Head of caudate nucleus (tissue), 42 donors: ENCODE measurements around the gene UBE2G1.
A peak's percentile ranks its signal among the peaks of the same experiment; 100 is the strongest.

Experiments used
- DNase-seq, 42 donors: peaks; one replicate each; pipeline versions ENCODE4 v3.0.0 to v3.0.0-alpha.2; 2020 to 2021; ENCODE audit warnings: mixed read lengths in 7 of 42
- intact Hi-C: fragments of 100-400 bp; cut with DNase I; formaldehyde crosslinking; loops from one replicate; pipeline ENCODE4 v1.15.0; 2022

Gene UBE2G1

DNA sequence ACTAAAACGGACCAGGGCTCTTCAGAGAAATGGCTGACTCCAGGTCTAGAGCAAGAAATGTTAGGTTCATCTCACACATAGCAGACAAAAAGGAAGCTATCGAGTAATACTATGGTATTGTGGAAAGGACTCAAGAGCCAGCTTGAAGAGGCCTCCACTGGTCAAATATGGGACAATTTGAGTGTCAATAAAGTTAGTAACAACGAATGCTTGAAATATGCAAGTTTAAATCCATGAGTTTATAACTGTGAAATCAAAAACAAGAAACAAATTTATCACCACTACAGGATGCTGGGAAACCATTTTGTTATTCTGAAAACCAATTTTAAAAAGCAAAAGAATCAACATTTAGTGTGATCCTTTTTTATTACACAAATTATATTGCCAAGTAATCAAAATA is 52.3 kb downstream of the UBE2G1 start:
- intact Hi-C loops, result no loop called here

DNA sequence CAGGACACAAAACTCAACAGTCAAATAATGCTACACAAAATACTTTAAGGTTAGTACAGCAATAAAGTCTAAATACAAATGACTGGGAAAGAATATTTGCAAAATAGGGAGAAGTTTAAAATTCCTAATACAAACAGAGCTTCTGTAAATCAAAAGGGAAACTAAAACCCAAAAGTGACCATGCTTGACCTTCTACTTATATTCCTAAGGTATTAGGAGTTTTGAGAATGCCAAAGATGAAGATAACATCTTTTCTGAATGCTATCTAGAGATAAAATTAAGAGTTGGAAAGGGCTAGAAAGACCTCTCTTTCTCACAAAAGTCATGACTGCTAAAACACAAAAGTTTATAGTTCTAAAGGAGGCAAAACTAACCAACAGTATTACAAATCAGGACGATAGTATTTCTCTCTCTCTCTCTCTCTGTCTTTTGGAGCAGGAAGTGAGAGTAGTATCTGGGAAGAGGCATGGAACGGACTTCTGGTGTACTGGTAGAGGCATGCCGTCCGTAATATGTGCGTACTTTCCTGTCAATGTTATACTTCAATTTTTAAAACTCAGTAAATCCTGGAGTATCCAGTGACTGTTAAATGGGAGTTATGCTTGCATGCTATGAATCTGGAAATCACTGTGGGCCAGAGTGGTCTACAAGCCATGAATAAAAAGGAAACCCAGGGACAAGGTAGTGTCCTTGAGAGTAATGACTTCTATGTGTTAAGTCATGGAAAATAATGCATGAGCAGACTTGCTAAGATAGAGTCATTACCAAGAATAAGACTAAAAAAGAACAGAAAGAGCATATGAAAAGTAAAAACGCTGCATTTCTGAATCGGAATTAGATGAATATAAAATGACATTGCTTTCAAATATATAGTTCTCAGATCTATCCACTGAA is 53.0 kb downstream of the UBE2G1 start:
- intact Hi-C loops, result no loop called here

More for the DNA sequence above, 52.3 kb downstream of the UBE2G1 start:
- no peak for DNase-seq

DNA sequence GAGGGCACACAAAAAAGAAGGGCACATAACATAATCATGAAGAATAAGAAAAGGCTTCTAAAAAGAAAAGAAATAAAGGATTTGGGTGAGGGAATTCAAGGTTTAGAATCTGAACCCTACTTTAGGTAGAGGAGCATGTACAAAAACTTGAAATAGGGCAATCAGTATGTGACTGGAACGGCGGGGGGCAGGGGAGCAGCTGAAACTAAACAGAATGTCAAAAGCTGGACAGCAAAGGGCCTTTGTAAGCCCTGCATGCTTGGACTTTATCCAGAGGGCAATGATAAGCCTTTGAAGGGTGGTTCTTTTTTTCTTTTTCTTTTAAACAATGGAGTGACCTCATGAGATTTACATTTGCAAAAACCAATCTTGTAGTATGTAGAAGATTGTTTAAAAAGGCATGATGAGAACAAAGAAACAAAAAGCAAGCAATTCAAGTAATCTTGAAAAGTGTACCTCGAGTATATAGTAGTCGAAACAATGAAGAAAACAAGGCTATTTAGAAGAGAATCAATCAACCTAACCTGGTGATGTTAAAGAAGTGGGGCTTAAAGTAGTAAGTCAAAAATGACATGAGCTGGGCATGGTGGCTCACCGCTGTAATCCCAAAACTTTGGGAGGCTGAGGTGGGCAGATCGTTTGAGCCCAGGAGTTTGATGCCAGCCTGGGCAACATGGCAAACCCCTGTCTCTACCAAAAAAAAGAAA is 56.0 kb downstream of the UBE2G1 start:
- intact Hi-C loops, result no loop called here
- DNase-seq, result peak in 40 of 42 donors; percentile 16 to 81 (median 54)

More for the DNA sequence above, 53.0 kb downstream of the UBE2G1 start:
- DNase-seq, result no peak

DNA sequence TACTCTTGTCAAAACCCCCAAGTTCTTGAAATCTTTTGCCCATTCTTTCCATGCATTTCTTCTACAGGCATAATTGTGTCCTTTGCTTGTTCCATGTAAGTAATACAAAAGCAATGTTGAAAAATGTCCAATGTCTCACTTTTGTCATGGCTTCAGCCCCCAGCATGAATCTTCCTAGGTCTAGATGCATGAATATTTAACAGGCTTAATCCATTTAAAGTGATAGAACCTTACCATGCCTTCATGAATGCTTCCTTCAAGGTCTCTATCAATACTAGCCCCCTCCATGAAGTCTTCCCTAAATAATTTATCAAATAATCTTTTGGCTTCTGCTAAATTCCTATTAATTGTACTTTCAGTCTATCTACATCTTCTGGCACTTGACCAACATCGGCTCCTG is 56.6 kb downstream of the UBE2G1 start:
- intact Hi-C loops, result loop anchor here (10.0 kb wide), 1 partner anchor 45 kb away; no protein-coding TSS in a partner anchor
- DNase-seq, result no peak

DNA sequence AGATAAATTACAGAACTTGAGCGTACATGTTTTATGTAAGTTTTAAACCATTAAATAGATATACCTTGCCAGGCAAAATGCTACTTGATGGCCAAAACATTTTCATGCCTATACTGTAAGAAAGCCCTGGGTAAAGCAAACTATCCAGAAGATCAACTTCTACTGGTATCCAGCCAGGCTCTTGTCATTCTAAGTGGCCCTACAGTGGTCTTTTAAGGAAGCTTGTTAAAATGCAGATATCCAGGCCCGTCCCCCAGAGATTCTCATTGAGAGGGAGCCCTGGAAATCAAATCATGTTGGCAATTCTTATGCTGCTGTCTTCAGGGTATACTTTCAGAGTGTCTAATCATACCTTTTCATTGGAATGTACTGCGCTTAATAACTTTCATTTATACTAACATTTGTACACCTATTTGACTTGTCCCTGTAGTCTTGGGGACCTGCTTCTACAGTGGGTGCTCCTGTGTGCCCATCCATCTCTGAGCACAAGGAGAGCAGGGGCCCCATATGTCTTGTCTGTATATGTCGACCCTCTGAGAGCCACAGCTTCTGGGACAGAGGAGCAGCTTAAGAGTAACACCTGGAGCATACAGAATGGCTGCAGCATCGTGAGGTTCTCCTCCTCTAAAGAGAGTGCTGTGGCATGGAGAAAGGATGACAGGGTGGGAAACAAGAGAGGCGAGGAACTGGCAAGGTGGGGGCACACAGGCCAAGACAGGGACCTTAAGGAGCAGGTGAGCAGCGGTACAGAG is 59.1 kb downstream of the UBE2G1 start:
- intact Hi-C loops, result loop anchor here (10.0 kb wide), 1 partner anchor 47 kb away; no protein-coding TSS in a partner anchor
- DNase-seq, result no peak

DNA sequence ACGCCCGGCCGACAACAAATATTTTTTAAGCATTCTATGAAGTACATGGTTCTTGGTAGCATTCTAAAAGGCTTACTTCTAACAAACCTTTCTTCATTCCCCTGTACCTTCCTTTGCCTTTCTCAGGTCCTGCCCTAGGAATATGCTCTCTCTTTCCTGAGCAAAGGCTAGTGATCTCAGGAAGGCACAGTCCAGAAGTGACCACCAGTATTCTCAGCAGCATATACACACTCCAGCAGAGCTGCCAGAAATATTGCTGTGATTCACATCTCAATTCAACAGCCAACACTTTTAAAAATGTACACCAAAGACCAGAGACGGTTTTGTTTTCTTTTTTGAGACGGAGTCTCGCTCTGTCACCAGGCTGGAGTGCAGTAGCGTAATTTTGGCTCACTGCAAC is 61.3 kb downstream of the UBE2G1 start:
- intact Hi-C loops, result loop anchor here (10.0 kb wide), 1 partner anchor 50 kb away; no protein-coding TSS in a partner anchor
- DNase-seq, result no peak

DNA sequence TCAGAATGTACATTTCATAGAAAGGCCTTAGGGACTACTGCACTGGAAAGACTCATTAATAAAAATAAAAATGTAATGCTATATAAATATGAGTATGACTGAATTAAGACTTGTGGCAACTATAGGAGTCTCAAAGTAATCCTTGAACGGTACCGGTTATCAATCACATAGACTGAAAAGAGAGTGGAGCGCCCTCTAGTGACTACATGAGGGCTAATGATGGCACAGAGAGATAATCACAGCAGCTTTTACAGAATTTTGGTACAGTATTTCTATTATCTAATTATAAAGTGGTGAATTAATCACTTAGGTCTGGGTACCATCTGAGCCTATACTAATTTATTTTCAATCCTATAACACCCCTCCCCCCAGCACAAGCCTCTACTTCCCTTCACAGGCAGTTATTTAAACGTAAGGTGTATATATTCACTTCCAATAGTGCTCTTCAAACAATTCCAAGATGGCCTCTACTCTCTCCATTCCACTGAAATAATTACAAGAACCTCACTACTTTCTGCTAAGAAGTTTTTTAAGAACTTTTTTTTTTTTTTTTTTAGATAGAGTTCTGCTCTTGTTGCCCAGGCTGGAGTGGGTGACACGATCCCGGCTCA is 62.0 kb downstream of the UBE2G1 start:
- peak in 34 of 42 donors; percentile 10 to 89 (median 61) for DNase-seq
- intact Hi-C loops, result loop anchor here (5.0 to 10.0 kb wide), 2 partner anchors 50 to 87 kb away; no protein-coding TSS in a partner anchor

DNA sequence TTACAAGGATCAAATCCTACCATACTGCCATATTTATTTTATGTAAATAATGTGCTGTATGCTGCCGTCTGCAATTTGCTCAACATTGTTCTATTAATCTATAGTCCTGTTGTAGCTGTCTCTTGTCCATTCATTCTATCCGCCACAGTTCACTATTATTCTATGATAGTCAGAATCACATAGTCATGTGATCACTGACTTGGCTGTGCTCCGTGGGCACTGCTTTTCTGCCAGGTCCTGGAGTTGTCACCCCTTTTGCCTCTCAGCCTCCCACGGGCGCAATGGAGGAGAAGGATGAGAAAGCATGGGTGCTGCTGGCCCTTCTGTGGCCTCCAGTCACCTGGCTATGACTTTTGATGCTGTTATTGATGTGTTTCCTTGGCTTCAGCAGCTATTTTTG is 65.4 kb downstream of the UBE2G1 start:
- intact Hi-C loops, result loop anchor here (5.0 to 10.0 kb wide), 2 partner anchors 54 to 84 kb away; no protein-coding TSS in a partner anchor
- peak; percentile 17 to 91 (median 66) for DNase-seq

DNA sequence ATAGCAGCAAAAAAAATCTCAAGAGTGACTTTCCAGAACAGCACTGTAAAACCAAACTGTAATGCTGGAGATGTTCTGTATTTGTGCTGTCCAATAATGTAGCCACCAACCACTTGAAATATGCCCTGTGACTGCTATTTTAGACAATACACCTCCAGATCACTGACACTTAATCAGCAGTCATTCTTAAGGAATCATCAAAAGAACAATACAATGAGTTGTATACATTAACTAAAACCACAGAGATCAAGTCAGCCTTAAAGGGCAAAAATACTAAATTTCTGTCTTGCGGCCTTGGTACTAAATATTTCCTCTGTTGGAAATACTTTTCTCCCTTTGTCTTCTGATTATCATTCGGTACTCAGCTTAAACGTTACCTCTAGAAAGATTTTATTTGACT is 69.1 kb downstream of the UBE2G1 start:
- no peak for DNase-seq
- intact Hi-C loops, result loop anchor here (5.0 kb wide), 1 partner anchor 35 kb away; the partner anchor contains the start of gene ANKFY1

DNA sequence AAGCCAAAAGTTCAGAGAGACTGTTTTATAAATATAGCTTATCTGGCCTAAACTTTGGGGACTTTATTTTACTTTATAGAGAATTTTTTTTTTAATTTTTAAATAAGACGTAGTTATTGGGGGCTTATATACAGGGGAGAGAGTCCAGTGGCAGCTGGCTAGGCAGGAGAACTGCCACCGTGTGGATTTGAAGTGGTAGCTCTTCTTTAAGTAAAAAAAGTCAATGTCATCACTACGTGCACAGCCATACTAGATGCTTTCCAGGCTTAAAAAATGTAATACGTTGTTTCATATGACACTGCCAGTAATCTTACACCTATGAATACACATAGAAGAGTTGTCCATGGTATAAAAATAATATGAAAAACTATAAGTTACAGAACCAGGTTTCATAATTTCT is 70.8 kb downstream of the UBE2G1 start:
- intact Hi-C loops, result loop anchor here (5.0 kb wide), 1 partner anchor 33 kb away; the partner anchor contains the start of gene ANKFY1

DNA sequence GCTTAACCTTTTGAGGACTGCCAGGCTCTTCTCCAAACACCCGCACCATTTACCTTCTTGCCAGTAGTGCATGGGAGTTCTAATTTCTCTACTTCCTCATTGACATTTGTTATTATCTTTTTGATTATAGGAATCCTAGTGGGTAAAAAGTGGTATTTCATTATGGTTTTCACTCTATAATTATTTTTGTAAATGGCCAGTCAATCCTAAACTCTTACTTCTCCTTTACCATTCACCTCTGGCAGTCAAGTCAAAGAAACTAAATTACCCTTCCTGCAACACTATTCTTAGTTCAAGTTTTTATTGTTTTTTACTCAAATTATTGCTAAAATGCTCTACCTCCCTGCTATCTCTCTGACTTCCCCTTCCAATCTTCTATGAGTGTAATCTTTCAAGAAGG is 72.9 kb downstream of the UBE2G1 start:
- intact Hi-C loops, result no loop called here
- no peak for DNase-seq

More for the DNA sequence above, 70.8 kb downstream of the UBE2G1 start:
- no peak for DNase-seq

DNA sequence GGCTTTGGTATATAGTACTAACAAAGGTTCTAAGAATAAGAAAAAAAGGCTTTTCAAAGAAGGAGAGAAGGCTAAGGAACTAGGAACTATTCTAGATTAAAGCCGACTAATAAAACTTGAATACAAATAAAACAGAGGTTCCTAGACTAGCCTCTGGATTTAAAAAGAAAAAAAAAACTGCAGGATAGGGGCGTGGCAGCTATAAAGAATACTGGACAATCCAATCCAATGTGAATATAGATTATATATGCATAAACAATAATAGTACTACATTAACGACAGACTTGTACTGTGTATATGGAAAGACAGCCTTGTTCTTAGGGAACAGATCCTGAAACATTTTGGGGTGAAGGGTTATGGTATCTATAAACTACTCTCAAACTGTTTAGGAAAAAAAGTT is 78.8 kb downstream of the UBE2G1 start:
- intact Hi-C loops, result no loop called here

DNA sequence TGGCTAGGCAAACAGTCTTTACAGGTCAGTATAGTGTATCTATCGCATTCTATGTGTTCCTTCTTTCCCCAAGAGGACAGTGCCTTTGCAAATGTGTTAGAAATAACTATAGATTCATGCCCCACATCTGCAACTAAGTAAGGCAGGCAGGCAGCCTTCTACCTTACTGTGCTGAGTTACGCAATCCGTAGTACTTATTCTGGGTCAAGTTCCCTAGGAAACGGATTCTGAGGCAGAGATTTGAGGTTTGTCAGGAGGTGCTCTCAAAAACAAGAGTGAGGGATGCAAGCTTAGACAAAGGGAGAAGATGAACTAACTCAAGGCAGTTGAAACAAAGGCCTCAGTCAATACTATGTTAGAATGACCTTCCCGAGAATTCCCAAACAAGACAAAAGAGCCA is 90.0 kb downstream of the UBE2G1 start:
- intact Hi-C loops, result no loop called here
- peak in 9 of 42 donors; percentile 10 to 61 (median 42) for DNase-seq

More for the DNA sequence above, 78.8 kb downstream of the UBE2G1 start:
- DNase-seq, result no peak

DNA sequence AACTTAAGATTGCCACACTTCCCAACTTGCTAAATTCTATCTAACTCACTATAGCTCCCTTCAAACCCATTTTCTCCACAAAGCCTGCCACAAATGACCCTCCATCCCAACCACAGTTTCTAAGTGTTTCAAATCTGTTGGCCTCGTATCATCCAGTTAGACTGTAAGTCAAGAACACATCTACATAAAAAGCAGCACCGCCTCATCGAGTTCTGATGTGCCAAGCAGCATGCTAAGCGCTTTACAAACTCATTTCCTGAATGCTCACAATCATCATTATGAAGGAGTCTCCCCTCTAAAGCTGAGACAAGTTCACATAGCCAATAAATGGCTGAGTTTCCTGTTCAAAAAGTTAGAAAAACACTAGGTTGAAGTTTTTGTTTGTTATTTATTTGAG is 93.5 kb downstream of the UBE2G1 start:
- intact Hi-C loops, result no loop called here
- no peak for DNase-seq

DNA sequence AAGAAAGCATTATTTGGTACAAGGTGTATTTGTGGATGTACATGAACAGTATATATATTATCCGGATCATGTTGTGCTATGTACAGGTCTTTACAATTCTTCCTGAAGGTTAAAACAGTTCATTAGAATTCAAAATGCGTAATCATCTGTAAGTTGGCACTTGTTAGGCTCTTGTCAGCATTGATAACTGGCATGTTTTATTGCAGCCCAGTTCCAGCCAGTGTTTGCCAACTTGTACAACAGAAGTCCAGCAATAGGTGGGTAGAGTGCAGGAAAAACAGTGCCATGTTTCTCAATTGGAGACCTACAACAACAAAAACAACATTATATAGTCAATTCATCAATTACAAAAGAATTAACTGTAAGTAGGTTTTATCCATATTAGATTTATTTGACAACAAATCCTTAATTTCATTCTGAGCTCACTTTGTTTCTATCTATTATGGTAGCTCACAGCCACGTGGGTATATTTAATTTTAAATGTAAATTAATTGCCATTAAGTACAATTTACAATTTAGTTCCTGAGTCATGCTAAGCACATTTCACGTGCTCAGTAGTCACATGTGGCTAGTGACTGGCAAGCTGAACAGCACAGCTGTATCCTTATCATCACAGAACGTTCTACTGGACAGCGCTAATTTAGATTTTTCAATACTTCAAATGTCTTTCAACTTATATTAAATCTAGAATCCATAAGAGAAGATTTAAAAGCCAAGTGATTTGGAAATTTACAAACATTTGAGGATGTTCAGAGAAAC is 94.1 kb downstream of the UBE2G1 start:
- peak in 6 of 42 donors; percentile 30 to 76 (median 44) for DNase-seq
- intact Hi-C loops, result no loop called here

DNA sequence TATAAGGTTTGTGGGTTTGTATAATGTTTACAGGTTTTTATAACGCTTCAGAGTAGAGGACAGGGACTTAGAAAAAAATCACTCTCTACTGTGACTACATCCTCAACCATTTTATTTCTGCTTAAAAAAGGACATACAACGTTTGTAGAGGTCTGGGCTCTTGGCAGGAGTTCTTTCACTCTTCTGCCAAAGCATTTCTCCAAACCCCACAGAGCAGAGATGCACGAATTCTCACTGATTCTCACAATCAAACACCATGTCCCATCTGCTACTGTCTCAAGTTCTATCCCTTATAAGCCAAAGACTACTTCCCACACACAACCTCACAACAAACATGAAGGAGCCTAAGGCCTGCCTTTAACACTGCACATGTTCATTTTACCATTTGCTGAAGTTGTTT is 95.7 kb downstream of the UBE2G1 start:
- intact Hi-C loops, result no loop called here
- DNase-seq, result no peak

DNA sequence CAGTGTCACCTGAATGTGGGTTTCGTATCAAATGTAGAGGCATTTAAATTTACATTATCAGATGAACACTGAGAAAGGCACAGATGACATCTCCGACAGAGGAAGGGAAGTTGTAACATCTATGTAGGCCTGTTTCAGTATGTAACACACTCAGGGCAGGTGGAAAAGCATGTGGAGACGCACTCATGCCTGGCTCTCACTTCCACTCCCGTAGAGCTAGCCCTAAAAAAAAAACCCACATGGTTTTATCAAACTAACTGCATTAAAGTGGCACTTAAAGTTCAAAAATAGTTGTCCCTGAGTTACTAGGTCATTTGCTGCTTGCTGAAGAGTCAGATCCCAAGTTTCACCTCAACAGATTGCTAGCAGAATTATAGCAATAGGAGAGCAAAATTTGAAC is 96.6 kb downstream of the UBE2G1 start:
- DNase-seq, result no peak
- intact Hi-C loops, result no loop called here

DNA sequence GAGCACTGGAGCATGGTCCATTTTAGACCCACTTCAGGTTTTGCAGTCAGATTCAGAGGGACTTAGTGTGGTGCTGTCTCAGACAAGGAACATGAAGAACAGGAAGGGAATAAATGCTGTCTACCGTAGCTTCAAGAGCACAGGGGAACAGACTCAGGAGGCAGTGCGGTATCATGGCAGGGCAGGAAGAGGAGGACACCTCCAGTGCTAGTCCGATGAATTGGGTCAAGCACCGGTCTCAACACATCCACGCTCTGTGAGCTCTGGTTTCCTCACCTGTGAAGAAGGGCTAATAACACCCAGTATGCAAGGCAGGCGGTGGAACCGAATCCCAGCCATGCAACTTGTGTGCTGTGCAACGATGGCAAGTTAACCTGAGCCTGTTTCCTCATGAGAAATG is 99.1 kb downstream of the UBE2G1 start:
- no peak for DNase-seq
- intact Hi-C loops, result no loop called here
